HFF-Myc (cell line): Measurements from ENCODE around the gene SPTLC3.

Source experiments
- DNase-seq: peaks from one replicate; pipeline ENCODE4 v3.0.0-alpha.2; 2011; ENCODE audit warnings: low read depth; ENCODE audit errors: extremely low read depth
- H3K4me3 ChIP-seq: replicated peaks from 2 replicates; pipeline ENCODE4 v1.5.1; 2011; ENCODE audit warnings: low read depth, mild to moderate bottlenecking, control low read depth, low read length
- CTCF ChIP-seq: IDR thresholded peaks from 2 replicates; pipeline ENCODE4 v1.5.1; 2012; ENCODE audit warnings: mild to moderate bottlenecking, low read depth, low read length, control low read depth; ENCODE audit errors: missing control alignments

The SPTLC3 gene

GRCh38 chr20:13037727-13038126 lies 29.0 kb downstream of the SPTLC3 start:
- no peak overlapping the region for H3K4me3 ChIP-seq
- no peak for TF ChIP-seq CTCF
- DNase-seq, result no peak

- no peak for DNase-seq
- H3K4me3 ChIP-seq, result no peak overlapping the region
- no peak for TF ChIP-seq CTCF
Observed at GRCh38 chr20:13041574-13042457, 33.0 kb downstream of the SPTLC3 start.

GRCh38 chr20:13042458-13042794 lies 33.7 kb downstream of the SPTLC3 start:
- no peak for DNase-seq
- no peak overlapping the region for H3K4me3 ChIP-seq
- no peak for TF ChIP-seq CTCF

GRCh38 chr20:13046409-13046808 lies 37.6 kb downstream of the SPTLC3 start:
- no peak for DNase-seq
- no peak overlapping the region for H3K4me3 ChIP-seq
- no peak for TF ChIP-seq CTCF

GRCh38 chr20:13054011-13054410 lies 45.2 kb downstream of the SPTLC3 start:
- no peak for TF ChIP-seq CTCF
- H3K4me3 ChIP-seq, result no peak overlapping the region
- no peak for DNase-seq

DNA sequence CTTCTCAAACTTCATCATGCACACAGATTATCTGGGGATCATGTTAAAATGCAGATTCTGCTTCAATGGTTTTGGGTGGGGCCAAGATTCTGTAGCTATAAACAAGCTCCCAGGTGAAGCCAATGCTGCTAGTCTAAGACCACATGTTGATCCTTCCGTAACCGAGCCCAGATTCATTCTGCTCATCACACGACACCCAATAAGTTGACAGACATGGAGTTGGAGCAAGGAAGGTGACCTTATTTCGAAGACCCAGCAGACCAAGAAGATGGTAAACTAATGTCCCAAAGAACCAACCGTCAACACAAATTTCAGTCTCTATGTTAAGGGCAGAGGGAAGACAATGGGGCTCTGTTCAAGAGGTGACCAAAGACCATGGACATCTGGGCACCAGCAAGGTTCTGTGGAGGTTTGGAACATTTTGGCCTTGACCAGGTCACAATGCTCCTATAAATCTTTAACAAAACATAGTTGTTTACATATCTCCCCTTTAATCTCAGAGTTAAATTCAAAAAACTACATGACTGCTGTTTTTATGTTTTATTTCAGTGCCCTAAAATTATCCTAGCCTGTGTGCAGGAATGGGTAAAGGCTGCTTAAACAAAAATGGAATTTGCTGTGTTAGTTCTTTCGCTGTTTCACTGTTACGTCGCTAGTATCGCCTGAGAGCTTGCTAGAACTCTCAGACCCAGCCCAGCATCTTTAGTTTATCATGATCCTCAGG lies 50.1 kb downstream of the SPTLC3 start:
- TF ChIP-seq CTCF, result no peak
- H3K4me3 ChIP-seq, result no peak overlapping the region
- no peak for DNase-seq
